ENCODE results near the gene GBF1. TPM values are rescaled to one million over a fixed set of nuclear protein-coding genes. Genes with fewer than 3 reads are reported as not detected.
"Not testable (repeated sequence)": the region's sequence is repeated elsewhere in the genome, so short reads cannot be mapped to it uniquely, and the experiment has no call there.

The GBF1 gene, protein sequence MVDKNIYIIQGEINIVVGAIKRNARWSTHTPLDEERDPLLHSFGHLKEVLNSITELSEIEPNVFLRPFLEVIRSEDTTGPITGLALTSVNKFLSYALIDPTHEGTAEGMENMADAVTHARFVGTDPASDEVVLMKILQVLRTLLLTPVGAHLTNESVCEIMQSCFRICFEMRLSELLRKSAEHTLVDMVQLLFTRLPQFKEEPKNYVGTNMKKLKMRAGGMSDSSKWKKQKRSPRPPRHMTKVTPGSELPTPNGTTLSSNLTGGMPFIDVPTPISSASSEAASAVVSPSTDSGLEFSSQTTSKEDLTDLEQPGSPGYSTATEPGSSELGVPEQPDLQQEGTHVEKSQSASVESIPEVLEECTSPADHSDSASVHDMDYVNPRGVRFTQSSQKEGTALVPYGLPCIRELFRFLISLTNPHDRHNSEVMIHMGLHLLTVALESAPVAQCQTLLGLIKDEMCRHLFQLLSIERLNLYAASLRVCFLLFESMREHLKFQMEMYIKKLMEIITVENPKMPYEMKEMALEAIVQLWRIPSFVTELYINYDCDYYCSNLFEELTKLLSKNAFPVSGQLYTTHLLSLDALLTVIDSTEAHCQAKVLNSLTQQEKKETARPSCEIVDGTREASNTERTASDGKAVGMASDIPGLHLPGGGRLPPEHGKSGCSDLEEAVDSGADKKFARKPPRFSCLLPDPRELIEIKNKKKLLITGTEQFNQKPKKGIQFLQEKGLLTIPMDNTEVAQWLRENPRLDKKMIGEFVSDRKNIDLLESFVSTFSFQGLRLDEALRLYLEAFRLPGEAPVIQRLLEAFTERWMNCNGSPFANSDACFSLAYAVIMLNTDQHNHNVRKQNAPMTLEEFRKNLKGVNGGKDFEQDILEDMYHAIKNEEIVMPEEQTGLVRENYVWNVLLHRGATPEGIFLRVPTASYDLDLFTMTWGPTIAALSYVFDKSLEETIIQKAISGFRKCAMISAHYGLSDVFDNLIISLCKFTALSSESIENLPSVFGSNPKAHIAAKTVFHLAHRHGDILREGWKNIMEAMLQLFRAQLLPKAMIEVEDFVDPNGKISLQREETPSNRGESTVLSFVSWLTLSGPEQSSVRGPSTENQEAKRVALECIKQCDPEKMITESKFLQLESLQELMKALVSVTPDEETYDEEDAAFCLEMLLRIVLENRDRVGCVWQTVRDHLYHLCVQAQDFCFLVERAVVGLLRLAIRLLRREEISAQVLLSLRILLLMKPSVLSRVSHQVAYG (N-terminal part only)
- 10.3 and 10.9 TPM in 2 replicates for total RNA-seq

DNA sequence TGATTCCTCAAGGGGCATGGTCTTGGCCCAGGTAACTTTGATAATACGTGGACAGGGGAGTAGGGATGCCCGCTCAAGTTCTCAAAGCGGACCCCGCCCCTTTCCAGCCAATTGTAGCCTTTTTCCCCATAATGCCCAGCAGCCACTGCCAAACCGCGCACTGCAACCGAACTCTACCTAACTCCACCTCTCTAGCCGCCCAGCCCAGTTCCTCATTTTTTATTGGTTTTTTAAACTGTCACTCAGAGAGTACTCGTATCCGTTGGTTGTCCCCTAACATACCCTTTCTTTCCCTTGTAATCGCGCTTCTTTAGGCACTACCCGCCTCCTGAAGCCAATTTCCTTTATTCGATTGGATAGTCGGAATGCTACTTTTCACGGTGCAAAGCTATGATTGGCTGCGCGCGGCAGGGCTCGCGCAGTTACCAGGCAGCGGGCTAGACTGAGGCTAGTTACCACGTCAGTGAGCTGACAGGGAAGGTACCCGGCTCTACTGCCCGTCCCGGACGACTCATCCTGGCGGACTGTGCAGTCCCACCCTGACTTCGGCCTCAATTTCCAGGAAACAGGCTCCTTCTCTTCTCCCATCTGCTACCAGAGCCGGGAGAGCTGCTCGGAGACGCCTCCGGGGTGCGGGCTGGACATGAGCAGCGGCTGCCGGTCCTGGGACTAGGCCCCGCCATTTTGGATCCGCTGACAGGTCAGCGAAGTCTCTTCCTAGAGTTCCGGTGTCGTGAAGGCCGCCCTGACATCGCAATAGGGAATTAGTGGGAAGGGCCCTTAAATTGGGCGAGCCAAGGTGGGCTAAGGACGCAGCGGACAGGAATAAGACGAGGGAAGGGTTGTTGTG lies at the start of gene GBF1:
Gene GBF1, plus strand, starts transcription at position 451 of the 850 bp plus-strand sequence. CDS start 13,407 bp downstream, outside the sequence.
- DNase-seq (ENCODE audit: low read depth in 2 of 2): peak; percentile 99 to 100

DNA sequence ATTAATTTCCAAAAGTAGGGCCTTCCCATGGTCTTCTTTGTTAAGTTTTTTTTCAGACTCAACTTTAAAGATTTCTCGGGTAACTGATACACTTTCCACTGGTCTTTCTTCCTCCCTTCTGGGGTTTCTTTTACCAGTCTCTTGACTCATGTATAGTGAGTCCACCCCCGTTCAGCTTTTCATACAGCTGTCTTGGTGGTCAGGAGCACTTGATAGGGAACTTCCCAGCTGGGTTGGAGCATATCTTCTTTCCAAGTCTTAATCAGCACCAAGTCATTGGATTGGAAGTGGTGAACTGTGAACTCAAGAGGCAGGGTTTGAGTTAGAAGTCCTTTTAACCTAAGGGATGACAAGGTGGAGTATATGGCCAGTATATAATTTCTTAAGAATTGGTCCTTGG lies 48.4 kb upstream of the GBF1 start:
- no peak for DNase-seq (ENCODE audit: low read depth in 2 of 2)

DNA sequence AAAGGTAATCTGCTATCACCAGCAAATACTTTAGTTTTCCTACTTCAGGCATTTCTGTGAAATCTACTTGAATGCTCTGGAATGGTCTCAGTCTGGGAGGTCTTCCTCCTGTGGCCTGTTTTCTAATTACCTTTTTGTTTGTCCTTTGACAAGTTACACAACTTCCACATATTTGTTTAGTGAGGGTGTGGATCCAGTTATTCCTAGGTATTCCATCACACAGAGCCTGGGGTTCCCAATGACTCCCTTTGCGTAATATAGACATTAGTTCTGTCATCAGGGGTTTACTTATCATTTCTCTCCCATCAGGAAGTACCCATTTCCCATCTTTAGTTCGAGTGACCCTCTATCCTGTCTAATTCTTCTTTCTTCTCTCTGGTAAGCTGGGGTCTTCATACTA lies 47.3 kb upstream of the GBF1 start:
- no peak for DNase-seq (ENCODE audit: low read depth in 2 of 2)

DNA sequence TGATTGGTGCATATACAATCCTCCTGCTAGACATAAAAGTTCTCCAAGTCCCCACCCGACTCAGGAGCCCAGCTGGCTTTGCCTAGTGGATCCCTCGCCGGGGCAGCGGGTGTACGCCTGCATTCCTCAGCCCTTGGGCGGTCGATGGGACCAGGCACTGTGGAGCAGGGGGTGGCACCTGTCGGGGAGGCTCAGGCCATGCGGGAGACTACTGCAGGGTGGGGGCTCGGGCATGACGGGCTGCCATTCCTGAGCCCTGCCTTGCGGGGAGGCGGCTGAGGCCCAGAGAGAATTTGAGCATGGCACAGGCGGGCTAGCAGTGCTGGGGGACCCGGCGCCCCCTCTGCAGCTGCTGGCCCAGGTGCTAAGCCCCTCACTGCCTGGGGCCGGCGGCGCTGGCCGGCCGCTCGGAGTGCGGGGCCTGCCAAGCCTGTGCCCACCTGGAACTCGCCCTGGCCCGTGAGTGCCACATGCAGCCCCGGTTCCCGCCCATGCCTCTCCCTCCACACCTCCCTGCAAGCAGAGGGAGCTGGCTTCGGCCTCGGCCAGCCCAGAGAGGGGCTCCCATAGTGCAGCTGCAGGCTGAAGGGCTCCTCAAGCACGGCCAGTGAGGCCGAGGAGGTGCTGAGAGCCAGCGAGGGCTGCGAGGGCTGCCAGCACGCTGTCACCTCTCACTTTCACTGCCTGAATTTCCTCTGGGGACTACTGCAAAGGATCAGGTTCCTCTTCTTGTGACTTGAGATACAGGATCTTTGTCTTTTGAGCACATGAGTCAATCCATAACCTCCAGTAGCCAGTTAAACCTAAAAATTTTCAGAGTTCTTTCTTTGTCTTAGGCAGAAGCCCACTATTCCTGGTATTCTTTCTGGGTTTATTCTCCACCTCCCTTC lies 44.3 kb upstream of the GBF1 start:
- DNase-seq (ENCODE audit: low read depth in 2 of 2): no peak

DNA sequence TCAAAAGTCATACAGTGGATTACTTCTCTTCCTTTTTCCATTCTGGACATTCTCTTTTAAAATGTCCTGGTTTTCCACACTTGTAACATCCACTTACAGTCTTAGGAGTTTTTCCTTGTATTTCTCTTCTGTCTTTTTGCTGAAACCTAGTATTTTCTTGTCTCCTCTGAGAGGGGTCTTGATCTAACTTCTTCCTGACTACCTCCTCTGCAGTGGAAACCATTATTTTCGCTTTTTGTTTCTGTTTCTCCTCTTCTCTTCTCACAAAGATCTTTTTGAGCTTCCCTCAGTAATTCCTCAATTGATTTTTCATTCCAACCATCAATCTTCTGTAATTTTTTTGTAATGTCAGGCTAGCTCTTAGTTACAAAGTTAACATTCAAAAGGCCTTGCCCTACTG lies 42.9 kb upstream of the GBF1 start:
- no peak for DNase-seq (ENCODE audit: low read depth in 2 of 2)

DNA sequence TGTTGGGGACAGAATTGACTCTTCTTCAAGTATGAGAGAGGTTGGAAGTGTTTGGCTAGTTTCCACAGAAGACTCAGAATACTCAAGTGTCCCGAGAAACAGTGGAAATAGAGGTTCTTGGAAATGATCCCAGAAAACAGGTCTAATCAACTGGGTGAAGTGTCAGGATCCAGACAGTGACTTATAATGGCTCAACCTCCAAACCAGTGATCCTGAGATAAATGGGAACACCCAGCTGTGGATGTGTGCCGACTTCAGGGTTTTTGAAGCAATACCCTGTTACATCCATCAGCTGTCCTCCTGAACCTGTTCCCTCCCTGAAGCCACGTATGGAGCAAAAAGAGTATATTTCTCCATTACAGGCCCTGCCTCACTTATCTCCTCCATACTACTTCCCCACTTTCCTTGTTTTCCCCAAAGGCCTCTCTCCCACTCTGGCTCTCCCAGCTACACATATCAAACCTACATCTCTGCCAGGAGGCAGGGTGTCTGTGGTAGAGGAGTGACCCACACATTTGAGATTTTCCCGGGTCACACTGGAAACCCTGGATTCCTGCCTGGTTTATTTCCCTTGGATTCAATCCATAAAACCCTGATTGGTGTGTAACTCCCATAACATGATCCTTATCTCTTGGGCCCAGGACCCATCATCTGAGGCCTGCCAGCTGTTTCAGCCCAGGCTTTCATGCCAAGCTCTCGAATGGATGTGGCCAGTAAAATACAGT lies 36.9 kb upstream of the GBF1 start:
- peak in 1 of 2 donors; percentile 67 for DNase-seq (ENCODE audit: low read depth in 2 of 2)

DNA sequence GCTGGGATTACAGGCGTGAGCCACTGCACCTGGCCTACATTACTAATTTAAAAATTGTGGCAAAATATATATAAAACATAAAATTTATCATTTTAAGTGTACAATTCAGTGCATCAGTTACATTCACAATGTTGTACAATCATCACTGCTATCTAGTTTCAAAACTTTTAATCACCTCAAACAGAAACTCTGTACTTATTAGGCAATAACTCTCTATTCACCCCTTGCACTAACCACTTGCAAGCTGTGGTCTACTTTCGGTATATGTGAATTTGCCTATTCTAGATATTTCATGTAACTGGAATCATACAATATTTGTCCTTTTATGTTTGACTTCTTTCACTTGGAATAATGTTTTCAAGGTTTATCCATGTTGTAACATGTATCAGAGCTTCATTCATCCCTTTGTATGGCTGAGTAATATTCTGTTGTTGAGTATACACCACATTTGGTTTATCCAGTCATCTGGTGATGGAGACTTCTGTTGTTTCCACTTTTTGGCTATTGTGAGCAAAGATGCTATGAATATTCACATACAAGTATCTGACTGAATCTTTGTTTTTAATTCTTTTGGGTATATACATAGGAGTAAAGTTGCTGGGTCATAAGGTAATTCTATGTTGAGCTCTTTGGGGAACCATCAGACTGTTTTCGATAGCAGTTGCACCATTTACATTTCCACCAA lies 33.6 kb upstream of the GBF1 start:
- DNase-seq (ENCODE audit: low read depth in 2 of 2): no peak

DNA sequence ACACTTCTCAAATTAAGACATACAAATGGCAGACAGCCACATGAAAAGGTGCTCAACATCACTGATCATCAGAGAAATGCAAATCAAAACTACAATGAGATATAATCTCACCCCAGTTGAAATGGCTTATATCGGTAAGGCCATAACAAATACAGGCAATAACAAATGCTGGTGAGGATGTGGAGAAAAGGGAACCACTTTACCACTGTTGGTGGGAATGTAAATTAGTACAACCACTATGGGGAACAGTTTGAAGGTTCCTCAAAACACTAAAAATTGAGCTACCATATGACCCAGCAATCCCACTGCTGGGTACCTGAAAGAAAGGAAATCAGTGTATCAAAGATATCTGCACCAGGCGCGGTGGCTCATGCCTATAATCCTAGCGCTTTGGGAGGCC lies 31.7 kb upstream of the GBF1 start:
- DNase-seq (ENCODE audit: low read depth in 2 of 2): not testable (repeated sequence)

DNA sequence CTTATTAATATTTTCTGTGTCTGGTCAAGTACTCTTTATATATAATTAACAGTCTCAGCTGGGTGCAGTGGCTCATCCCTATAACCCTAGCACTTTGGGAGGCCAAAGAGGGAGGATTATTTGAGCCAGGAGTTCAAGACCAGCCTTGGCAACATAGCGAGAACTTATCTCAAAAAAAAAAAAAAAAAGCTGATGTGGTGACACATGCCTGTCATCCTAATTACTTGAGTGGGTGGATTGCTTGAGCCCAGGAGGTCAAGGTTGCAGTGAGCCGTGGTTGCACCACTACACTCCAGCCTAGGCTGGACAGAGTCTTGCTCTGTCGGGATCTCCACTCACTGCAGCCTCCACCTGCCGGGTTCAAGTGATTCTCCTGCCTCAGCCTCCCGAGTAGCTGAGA lies 26.0 kb upstream of the GBF1 start:
- DNase-seq (ENCODE audit: low read depth in 2 of 2): no peak

DNA sequence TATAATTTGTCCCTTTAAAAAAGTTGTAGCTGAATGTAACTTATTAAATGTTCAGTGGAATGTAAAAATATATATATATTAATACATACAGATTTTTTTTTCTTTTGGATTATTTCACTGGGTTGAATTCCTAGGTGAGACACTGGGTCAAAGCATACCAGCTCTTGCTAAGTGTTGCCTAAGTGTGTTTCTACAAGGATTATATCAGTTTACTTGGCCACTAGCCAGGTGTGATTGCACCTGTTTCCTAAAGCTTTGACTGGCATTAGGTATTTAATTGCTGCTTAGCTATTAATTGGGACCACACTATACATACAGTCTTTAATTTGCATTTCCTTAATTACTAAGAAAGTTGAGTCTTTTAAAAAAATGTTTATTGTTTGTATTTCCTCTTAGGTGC lies 24.7 kb upstream of the GBF1 start:
- no peak for DNase-seq (ENCODE audit: low read depth in 2 of 2)

DNA sequence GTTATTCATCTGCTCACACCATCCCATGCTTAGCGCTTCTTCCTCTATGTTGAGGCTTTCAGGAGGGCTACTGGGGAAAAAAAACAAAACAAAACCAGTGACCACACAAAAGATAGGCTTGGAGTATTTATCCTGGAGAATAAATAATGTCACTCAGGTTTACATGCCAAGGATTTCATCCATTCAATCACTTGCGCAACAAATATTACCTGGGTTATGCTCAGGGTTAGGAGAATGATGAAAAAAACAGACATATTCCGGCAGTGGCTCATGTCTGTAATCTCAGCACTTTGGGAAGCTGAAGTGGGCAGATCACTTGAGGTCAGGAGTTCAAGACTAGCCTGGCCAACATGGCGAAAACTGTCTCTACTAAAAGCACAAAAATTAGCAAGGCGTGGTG lies 22.5 kb upstream of the GBF1 start:
- DNase-seq (ENCODE audit: low read depth in 2 of 2): no peak

DNA sequence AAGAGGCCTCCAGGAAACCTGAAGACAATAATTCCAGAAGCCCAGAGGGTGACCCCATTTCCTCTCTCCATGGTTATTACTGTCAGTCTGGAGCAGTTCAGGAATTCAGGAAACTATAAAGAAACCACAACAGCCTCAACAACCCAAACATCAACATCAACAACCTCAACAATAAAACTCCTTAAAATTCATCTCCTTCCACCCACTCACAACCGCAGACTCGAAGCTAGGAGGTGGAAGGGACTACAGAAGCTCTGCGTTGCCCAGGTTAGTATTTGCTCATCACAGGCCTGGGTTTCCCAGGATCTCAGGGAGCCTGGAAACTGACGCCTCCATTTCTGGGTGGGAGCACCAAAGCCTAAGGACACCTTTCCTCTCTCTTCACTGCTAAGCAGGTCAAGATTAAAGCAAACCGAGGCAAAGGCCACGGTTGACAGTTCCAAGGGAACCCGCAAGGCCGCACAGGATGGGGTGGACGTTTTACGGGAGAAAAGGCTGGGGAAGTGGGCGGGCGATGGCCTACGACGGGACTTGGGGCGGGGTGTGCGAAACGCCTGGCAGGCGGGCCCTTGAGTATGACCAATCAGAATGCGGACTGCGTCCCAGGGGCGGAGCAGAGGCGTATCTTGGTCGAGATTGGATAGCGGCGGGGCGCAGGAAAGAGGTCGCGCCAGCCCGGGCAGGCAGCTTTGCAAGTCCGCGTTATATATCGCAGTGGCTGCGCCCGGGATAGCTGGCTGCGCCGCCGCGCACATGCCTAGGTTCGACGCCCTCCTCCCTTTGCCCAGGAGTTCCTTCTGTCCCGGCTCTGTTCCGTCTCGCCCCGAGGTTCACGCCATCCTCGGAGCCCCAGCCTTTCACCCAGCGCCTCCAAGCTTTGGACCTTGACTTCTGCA lies 19.4 kb upstream of the GBF1 start, which contains the start of gene ELOVL3:
Gene ELOVL3, plus strand, starts transcription at position 654 of the 896 bp plus-strand sequence. CDS start 250 bp downstream, outside the sequence.
- peak; percentile 94 to 95 for DNase-seq (ENCODE audit: low read depth in 2 of 2)

DNA sequence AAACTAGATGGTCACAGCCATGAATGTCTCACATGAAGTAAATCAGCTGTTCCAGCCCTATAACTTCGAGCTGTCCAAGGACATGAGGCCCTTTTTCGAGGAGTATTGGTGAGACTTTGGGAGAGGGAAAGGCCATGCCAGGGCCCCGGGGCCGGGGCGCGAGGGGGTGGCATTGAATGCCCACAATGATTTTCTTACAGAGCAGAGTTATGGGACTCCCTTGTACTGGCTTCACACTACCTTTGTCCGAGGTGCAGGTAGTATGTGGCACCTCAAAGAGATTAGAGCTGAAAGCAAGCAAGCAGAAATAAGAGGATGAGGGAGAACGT lies 18.8 kb upstream of the GBF1 start:
- DNase-seq (ENCODE audit: low read depth in 2 of 2): no peak

DNA sequence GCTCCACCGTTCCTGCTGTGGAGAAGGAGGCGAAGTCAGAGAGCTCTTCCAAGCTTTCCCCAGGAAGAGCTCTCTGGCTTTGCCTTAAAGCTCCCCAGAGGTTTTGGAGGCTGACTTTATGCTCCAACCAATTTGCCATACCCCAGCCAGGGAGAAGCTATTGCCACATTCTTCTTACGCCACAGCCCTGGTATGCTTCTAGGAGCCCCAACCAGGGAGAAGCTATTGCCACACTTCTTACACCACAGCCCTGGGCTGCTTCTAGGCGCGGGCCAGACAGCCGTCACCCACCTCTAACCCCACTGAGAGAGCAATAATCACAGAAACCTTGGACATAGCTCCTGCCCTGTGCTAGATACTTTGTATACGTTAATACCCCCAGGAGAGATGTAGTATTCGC lies 18.3 kb upstream of the GBF1 start:
- DNase-seq (ENCODE audit: low read depth in 2 of 2): no peak

DNA sequence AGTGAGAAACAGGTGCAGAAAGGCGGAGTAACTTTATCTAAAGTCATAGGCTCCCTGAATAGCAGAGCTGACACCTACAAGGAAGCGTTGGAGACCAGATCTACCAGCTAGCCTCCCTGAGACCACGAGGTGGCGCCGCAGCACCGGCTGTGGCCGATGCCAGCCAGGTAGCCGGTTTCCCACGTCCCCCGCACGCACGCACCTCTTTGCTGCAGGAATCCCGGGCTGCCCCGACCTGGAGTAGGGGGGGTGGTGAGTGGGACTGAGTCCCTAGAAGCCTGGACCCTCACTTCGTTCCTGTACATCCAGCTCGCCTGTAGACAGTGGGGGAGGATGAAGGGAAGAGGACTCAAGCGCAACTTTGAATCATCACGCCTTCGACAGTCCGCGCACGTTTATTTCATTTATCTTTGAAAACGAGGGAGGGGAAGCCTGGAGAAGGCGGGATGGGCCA lies 15.5 kb upstream of the GBF1 start:
- peak; percentile 77 to 88 for DNase-seq (ENCODE audit: low read depth in 2 of 2)

DNA sequence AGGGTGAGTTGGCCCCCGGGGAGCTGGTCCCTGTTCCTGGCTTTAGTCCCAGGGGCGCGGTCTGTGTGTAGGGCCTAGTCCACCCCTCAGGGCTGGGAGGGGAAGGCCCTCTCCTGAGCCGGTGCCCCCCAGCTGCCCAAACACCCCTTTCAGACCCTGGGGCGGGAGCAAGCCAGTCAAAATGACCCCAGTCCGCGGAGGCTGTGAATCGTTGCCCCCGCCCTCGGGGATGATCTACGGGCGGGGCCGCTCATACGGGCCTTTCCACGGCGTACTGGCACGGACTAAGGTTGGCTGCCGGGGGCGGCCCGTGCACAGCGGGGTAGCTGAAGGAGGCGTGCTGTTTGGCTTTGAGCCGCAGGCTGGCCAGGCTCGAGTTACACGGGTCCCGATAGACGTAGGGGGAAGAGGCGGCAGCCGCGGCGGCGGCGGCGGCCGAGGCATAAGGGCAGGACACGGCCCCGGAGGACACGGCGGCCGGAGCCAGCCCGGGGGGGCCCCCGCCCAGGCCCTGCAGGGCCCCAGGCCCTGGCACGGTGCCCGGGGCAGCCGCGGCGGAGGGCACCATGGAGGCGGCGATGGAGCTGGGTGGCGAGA lies 15.0 kb upstream of the GBF1 start:
- no peak for DNase-seq (ENCODE audit: low read depth in 2 of 2)

DNA sequence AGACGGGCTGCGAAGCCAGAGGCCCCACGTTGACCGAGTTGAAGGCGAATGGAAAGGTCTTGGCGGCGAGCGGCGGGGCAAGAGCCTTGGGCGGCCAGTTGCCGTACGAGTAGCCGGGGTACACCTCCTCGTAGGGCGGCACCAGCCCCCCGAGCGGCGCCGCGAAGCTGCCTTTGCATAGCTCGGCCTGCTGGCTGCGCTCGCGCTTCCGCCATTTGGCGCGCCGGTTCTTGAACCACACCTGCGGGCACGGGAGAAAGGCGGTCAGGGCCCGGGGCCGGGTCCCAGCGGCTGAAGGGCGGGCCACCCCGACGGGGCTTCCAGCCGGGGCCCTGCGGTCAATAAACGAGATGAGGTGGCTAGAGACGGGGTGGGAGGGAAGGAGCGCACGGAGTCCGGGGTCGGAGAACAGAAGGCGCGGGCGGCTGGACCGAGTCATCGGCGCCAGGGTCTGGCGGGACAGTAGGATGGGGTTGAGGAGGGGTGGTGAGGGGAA lies 14.4 kb upstream of the GBF1 start:
- peak; percentile 37 to 51 for DNase-seq (ENCODE audit: low read depth in 2 of 2)
